Osteocyte (in vitro differentiated cells): Measurements from ENCODE around the gene ZNF75A. TPM values are rescaled to one million over a fixed set of nuclear protein-coding genes. Genes with fewer than 3 reads are reported as not detected.

ENCODE experiments used
- DNase-seq: peaks from one replicate; pipeline ENCODE4 v3.0.0; 2021; ENCODE audit warnings: mixed read lengths; ENCODE audit not compliant: unreplicated experiment; ENCODE audit errors: extremely low spot score
- H3K27ac Mint-ChIP-seq: one replicate; pipeline ENCODE4 v1.8.0; 2021; ENCODE audit warnings: mild to moderate bottlenecking, mixed read lengths; ENCODE audit not compliant: unreplicated experiment
- H3K27me3 Mint-ChIP-seq: one replicate; pipeline ENCODE4 v1.8.0; 2021; ENCODE audit warnings: mixed read lengths; ENCODE audit not compliant: unreplicated experiment
- H3K36me3 Mint-ChIP-seq: one replicate; pipeline ENCODE4 v1.8.0; 2021; ENCODE audit warnings: mixed read lengths; ENCODE audit not compliant: unreplicated experiment
- H3K4me1 Mint-ChIP-seq: one replicate; pipeline ENCODE4 v1.8.0; 2021; ENCODE audit warnings: mixed read lengths; ENCODE audit not compliant: unreplicated experiment
- H3K4me3 Mint-ChIP-seq: one replicate; pipeline ENCODE4 v1.8.0; 2021; ENCODE audit warnings: mild to moderate bottlenecking, moderate library complexity, mixed read lengths; ENCODE audit not compliant: unreplicated experiment
- H3K9me3 Mint-ChIP-seq: one replicate; pipeline ENCODE4 v1.8.0; 2021; ENCODE audit warnings: mixed read lengths; ENCODE audit not compliant: unreplicated experiment
- total RNA-seq: library from RNA; stranded (reverse); gene quantifications from 2 replicates; pipeline ENCODE4 v1.2.1, GENCODE V29; 2021
- TF ChIP-seq, protein P1 (sequence below): fragments of 200-600 bp; sonication (generic); IDR thresholded peaks from 2 replicates; pipeline ENCODE4 v1.5.0; 2021; ENCODE audit warnings: antibody characterized with exemption, mild to moderate bottlenecking, moderate library complexity

The ZNF75A gene
- total RNA-seq, 1 donor from 2014 or later, result 24.2 TPM

DNA sequence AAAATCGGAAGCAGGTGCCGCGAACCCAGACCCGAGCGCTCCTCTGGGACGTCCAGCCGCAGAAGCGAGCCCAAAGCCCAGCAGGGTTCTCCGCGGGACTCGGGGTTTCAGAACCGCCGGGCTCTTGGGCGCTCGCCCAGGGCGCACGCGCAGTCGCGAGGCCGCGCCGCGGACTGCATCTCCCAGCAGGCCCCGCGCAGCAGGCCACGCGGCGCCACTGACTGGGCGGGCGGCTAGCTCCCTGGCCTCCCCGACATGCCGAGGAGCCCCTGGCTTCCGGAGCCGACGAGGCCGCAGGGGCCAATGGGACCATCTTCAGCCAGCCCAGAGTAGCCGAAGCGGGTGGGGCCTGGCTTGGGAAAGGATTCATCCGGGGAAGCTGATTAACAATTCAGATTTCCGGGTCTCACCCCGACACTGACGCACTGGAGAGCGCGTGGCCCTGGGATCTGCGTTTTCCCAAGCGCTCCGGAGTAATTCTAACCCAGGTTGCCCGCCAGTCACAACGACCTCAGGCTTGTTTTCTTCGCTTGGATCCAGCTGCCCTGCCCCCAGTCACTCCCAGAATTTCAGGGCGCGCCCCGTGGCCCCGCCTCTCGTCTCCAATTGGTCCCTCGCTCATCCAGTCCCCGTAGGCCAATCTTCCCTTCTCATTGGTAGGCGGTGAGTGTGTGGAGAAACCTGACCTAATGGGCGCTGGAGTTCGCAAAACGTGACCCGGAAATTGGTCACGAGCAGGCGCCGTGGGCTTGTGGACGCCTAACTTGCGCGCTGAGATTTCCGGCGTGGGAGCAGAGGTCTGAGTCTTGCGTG is 22.4 kb upstream of the ZNF75A start, which contains the start of gene ZNF263:
TSS of gene ZNF263 (plus strand) at position 762 of the 813 bp plus-strand sequence. CDS start 328 bp downstream, outside the sequence.
- peaks cover 21% of the 10 kb centered on the region for H3K4me1 Mint-ChIP-seq
- TF ChIP-seq, protein P1, sequence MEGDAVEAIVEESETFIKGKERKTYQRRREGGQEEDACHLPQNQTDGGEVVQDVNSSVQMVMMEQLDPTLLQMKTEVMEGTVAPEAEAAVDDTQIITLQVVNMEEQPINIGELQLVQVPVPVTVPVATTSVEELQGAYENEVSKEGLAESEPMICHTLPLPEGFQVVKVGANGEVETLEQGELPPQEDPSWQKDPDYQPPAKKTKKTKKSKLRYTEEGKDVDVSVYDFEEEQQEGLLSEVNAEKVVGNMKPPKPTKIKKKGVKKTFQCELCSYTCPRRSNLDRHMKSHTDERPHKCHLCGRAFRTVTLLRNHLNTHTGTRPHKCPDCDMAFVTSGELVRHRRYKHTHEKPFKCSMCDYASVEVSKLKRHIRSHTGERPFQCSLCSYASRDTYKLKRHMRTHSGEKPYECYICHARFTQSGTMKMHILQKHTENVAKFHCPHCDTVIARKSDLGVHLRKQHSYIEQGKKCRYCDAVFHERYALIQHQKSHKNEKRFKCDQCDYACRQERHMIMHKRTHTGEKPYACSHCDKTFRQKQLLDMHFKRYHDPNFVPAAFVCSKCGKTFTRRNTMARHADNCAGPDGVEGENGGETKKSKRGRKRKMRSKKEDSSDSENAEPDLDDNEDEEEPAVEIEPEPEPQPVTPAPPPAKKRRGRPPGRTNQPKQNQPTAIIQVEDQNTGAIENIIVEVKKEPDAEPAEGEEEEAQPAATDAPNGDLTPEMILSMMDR, result no peak
- H3K9me3 Mint-ChIP-seq, result peaks cover 16% of the 10 kb centered on the region

DNA sequence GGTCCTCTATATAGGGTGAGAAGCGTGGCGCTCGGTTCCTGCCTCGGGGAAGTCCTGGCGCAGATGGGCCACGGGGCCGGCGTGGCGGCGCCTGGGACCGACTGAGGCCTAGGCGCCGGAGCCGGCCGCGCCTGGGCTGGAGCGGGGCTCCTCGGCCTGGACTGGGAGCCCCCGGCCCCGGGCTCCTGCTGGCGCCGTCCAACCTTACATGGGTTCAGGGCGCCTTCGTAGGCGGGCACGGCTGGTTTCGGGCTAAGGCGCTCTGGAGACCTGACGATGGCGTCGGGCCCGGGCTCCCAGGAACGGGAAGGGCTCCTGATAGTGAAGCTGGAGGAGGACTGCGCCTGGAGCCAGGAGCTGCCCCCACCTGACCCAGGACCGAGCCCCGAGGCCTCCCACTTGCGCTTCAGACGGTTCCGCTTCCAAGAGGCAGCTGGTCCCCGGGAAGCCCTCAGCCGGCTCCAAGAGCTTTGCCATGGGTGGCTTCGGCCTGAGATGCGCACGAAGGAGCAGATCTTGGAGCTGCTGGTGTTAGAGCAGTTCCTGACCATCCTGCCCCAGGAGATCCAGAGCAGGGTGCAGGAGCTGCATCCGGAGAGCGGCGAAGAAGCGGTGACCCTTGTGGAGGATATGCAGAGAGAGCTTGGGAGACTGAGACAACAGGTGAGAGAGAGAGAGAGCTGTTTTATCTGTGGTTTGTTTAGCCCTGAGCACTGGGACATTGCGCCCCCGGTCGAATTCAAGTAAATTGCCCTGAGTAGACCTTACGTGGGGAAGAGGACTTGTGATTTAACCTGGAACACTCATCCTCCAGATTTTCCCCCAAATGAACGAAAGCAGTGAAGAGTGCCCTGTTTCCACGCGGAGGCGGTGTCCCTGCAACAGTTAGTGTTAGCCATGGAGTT is 21.5 kb upstream of the ZNF75A start:
- H3K27ac Mint-ChIP-seq, result peak overlapping the region; percentile 100
- peak overlapping the region; percentile 94 for H3K4me3 Mint-ChIP-seq
- no peak for DNase-seq
- peaks cover 21% of the 10 kb centered on the region for H3K4me1 Mint-ChIP-seq
- peaks cover 31% of the 10 kb centered on the region for H3K36me3 Mint-ChIP-seq
- TF ChIP-seq, protein P1, result no peak
- H3K9me3 Mint-ChIP-seq, result peaks cover 16% of the 10 kb centered on the region
- H3K27me3 Mint-ChIP-seq, result no peaks in the 10 kb centered on the region

More for the DNA sequence above, 22.4 kb upstream of the ZNF75A start, which contains the start of gene ZNF263:
- DNase-seq, result peak; percentile 98
- peak within 1 kb of the TSS; percentile 94 for H3K4me3 Mint-ChIP-seq
- H3K27ac Mint-ChIP-seq, result peak within 1 kb of the TSS; percentile 100
- H3K36me3 Mint-ChIP-seq, result peaks cover 27% of the 10 kb centered on the region
- H3K27me3 Mint-ChIP-seq, result peaks cover 3% of the 10 kb centered on the region

DNA sequence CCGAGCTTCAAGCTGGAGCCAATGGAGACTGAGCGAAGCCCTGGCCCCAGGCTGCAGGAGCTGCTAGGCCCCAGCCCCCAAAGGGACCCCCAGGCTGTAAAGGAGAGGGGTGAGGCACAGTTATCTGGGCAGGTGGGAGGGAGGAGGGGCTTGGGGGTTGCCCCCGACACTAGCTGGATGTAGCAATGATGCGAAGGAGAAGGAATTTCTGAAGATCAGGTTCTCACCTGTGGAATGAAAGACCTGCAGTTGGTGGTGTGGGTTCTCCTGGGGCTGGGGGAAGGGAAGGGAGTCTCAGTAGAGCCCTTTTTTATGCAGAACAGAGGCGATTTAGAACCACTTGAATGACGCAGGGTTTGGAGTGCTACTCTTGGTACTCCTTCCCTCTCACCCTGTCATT is 20.2 kb upstream of the ZNF75A start:
- TF ChIP-seq, protein P1, result no peak
- Mint-ChIP-seq H3K36me3 (peaks cover 42% of the 10 kb centered on the region), H3K4me3 (peak overlapping the region; percentile 94), H3K9me3 (peaks cover 18% of the 10 kb centered on the region), H3K4me1 (peaks cover 21% of the 10 kb centered on the region), H3K27ac (no peak overlapping the region), H3K27me3 (no peaks in the 10 kb centered on the region)
- no peak for DNase-seq

DNA sequence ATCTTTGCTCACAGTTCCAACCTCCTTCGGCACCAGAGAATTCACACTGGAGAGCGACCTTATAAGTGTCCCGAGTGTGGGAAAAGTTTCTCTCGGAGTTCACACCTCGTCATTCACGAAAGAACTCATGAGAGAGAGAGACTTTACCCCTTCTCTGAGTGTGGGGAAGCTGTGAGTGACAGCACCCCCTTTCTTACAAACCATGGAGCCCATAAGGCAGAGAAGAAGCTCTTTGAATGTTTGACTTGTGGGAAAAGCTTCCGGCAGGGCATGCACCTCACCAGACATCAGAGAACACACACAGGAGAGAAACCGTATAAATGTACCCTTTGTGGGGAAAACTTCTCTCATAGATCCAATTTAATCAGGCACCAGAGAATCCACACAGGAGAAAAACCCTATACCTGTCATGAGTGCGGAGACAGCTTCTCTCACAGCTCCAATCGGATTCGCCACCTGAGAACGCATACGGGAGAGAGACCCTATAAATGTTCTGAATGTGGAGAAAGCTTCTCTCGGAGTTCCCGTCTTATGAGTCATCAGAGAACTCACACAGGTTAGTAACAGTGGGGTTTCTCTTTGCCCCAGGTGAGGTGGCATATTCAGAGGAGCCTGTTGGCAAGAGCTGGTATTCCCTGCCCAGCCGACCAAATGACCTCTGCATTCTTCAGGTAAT is 15.2 kb upstream of the ZNF75A start:
- H3K36me3 Mint-ChIP-seq, result peaks cover 80% of the 10 kb centered on the region
- DNase-seq, result no peak
- H3K27me3 Mint-ChIP-seq, result no peaks in the 10 kb centered on the region
- peaks cover 46% of the 10 kb centered on the region for H3K9me3 Mint-ChIP-seq
- TF ChIP-seq, protein P1, result no peak
- H3K4me1 Mint-ChIP-seq, result peaks cover 2% of the 10 kb centered on the region
- no peak overlapping the region for H3K4me3 Mint-ChIP-seq
- H3K27ac Mint-ChIP-seq, result no peak overlapping the region
